Measurements from ENCODE around the gene WTAP.
"Not testable (repeated sequence)": the region's sequence is repeated elsewhere in the genome, so short reads cannot be mapped to it uniquely, and the experiment has no call there.

The WTAP gene

DNA sequence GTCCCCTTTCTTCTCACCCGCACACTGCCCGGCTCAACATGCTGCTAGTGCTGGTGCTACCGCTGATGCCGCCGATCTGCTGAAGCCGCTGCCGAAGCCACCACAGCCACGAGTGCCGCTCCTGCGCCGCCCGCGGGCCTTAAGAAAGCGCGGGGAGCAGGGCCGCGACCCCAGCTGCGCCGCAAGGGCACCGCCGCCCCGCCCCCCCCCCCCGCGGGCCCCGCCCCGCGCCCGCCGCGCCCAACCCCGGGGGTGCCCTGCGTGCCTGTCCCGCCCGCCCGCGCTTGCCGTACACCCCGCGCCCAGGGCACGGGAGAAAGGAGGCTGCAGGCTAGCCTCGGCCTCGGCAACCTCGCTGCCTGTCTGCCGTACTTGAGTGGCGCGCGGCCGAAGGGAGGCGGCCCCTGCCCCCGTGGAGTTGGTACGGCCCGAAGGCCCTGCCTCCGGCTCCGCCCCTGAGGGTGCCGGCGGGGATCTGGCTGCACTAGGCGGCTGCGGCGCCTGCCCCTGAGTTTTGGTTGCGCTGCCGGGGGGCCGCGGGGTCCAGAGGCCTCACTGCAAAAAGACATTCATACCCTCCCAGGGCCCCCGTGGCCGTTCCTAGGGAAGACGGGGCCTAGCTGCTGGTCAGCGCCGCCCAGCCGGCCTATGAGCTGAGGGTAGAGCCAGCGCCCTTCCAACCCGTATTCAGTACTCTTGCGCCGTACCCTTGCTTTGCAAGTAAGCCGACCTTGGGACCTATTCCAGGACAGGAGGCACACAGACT, 34.0 kb upstream of the WTAP start, which contains the start of gene SOD2:
TSS of gene SOD2 (minus strand) at position 114 of the 766 bp plus-strand sequence. CDS start at position 40, 74 bp downstream.
- in situ Hi-C loops (cut with MboI; ENCODE audit: low sequenced_read_pairs): no loop called here

DNA sequence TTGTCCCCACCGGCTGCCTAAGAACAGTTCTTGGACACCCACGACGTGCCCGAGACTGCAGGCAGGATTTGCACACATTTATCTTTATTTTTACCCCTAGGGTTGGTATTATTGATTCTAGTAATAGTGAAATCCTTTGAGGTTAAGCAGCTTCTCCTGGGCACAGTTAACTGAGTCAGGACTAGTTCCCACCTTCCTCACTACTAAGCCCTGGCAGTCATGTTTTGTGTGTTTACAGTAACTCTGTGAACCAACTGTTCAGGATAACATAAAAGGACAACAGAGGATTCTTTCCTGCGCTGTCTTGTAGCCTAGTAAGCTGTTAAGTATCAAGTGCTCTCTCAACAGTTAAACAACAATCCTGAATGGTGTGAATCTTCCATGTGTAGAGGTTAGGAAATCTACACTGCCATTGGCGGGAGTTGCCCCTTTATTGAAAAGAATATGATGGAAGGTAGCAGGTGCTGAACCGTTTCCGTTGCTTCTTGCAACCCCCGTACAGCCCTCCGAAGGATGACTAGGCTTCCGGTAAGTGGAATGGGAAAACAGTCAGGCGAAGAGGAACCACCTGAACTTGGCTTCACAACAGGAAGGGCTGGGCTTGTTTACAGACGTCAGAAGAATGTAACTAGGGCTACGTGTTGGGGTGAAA, 33.3 kb upstream of the WTAP start:
- in situ Hi-C loops (cut with MboI; ENCODE audit: low sequenced_read_pairs): no loop called here

DNA sequence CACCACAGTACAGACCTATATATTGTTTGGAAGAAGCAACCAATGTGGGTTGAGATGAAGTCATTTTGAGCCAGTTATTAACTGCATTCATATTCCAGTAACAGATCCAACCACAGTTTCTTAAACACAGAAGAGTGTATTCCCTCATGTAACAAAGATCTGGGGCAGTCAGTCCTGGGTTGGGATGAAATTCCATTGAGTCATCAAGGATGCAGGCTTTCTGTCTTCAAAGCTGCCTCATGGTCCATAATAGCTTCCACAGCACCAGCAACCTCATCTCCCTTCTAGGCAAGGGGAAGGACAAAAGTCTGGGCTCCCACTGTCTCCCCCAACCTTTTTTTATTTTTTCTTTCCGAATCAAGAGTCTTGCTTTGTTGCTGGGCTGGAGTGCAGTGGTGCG, 31.3 kb upstream of the WTAP start:
- in situ Hi-C loops (cut with MboI; ENCODE audit: low sequenced_read_pairs): no loop called here

- in situ Hi-C loops (cut with MboI; ENCODE audit: low sequenced_read_pairs): no loop called here
Observed at GRCh38 chr6:159700970-159701369, 26.3 kb upstream of the WTAP start.

DNA sequence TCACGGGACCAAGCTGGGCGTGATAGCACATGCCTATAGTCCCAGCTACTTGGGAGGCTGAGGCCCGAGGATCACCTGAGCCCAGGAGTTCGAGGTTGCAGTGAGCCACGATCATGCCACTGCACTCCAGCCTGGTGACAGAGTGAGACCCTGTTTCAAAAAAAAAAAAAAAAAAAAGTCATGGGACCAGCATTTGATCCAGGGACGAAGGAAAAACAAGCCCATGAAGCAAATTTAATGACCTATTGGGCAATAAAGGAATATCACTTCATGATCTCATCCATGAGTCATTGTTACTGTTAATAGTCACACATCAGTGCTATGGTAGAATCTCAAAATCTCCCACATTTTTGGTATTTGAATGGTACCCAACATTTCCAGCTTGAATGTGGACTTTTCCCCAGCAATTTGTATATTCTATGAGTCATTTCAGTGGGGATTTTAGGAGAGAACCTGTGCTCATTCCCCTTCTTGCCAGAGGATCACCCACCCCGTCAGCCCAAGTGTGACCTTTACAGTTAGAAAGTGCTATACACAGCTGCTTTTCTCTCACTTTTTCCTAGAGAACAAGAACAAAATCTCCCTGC, 25.8 kb upstream of the WTAP start:
- in situ Hi-C loops (cut with MboI; ENCODE audit: low sequenced_read_pairs): no loop called here

GRCh38 chr6:159710603-159711002, 16.7 kb upstream of the WTAP start:
- in situ Hi-C loops (cut with MboI; ENCODE audit: low sequenced_read_pairs): not testable (repeated sequence)

DNA sequence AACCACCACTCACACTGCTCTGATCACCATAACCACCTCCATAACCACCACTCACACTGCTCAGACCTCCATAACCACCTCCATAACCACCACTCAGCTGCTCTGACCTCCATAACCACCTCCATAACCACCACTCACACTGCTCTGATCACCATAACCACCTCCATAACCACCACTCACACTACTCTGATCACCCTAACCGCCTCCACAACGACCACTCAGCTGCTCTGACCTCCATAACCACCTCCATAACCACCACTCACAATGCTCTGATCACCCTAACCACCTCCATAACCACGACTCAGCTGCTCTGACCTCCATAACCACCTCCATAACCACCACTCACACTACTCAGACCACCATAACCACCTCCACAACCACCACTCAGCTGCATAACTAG, 14.9 kb upstream of the WTAP start:
- in situ Hi-C loops (cut with MboI; ENCODE audit: low sequenced_read_pairs): not testable (repeated sequence)

DNA sequence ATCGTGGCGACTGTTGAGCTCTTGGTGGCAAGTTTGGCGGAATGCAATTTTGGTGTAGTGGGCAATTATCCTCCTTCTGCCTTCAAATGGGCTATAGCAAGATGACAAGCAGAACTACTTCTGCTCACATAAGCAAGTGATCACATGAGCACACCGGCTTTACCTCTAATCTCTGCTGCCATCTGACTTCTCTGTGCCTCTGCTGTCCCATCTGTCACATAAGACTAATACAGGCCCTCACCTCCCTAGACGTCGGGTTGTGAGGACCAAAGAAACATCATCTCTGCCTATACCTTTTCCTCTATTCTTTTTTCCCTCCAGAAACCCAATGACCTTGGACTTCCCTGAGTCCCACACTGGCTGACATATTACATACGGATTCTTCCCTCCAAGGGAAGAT, 13.3 kb upstream of the WTAP start:
- in situ Hi-C loops (cut with MboI; ENCODE audit: low sequenced_read_pairs): no loop called here

DNA sequence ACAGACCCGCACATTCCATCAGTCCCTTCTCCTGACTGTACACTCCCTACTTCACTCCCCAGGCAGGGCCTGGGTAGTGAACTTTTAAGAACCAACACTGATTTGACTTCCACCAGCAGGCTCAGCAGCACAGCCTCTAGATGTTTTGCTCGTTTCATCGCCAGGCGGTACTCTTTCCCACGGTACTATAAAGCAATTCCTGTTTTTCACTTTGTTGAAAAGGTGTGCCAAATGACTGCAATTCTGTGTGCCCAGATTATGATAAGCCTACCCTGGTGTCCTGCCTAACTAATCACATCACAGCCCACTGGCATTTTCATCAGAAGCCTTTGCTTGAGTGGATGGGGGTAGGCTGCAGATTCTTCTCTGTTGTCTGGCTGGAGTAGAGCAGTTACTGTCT, 12.9 kb upstream of the WTAP start:
- in situ Hi-C loops (cut with MboI; ENCODE audit: low sequenced_read_pairs): no loop called here

GRCh38 chr6:159715166-159715565, 12.1 kb upstream of the WTAP start:
- in situ Hi-C loops (cut with MboI; ENCODE audit: low sequenced_read_pairs): no loop called here

- in situ Hi-C loops (cut with MboI; ENCODE audit: low sequenced_read_pairs): no loop called here
Observed at GRCh38 chr6:159715605-159716004, 11.7 kb upstream of the WTAP start.

GRCh38 chr6:159716247-159717096, 10.8 kb upstream of the WTAP start:
- in situ Hi-C loops (cut with MboI; ENCODE audit: low sequenced_read_pairs): no loop called here

DNA sequence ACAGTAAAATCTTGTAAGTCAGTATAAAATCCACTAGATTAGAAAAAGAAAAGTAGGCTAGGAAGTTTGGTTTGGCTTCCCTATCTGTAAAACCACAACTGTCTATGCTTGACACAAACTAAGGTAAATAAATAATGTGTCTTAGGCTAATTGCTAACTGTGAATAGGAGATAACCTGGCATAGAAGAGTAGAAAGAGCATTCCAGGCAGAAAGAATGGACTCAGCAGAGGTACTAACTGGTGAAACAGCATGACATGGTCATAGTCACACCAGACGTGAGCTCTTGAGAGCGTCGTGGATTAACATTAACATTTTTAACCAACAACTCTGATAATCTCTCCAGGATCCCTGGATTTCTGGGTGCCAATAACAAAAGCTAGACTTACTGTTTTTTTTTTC, 8.7 kb upstream of the WTAP start:
- in situ Hi-C loops (cut with MboI; ENCODE audit: low sequenced_read_pairs): no loop called here

DNA sequence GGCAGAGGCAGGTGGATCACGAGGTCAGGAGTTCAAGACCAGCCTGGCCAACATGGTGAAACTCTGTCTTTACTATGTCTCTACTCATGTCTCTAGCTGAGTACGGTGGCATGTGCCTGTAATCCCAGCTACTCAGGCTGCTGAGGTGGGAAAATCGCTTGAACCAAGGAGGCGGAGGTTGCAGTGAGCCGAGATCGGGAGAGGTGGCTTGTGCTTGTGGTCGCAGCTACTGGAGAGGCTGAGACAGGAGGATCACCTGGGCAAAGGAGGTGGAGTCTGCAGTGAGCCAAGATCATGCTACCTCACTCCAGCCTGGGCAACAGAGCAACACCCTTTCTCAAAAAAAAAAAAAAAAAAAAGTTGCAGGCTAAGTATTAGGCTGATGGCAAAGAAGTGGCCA, 8.0 kb upstream of the WTAP start:
- in situ Hi-C loops (cut with MboI; ENCODE audit: low sequenced_read_pairs): no loop called here

DNA sequence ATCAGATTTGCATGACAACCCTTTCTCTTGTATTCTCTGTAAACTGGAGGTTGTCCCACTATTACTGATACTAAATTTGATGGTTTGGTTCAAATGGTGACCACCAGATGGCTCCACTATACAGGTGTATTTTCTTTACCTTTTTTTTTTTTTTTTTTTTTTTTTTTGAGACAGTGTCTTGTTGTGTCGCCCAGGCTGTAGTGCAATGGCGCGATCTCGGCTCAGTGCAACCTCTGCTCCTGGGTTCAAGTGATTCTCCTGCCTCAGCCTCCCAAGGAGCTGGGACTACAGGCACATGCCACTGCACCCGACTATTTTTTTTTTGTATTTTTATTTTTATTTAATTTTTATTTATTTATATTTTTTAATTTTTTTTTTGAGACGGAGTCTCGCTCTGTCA, 6.6 kb upstream of the WTAP start:
- in situ Hi-C loops (cut with MboI; ENCODE audit: low sequenced_read_pairs): no loop called here

DNA sequence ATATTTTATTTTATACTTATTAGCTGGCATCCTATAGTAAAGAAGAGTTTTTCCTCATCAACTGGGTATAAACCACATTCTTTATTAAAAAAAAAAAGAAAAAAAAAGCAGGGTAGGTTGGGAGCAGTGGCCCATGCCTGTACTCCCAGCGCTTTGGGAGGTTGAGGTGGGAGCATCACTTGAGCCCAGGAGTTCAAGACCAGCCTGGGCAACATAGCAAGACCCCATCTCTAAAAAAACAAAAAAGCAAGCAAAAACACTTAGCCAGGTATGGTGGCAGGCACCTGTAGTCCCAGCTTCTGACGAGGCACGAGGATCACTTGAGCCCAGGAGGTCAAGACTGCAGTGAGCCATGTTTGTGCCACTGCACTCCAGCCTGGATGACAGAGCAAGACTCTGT, 5.3 kb upstream of the WTAP start:
- in situ Hi-C loops (cut with MboI; ENCODE audit: low sequenced_read_pairs): not testable (repeated sequence)

- in situ Hi-C loops (cut with MboI; ENCODE audit: low sequenced_read_pairs): no loop called here
Observed at GRCh38 chr6:159722655-159723054, 4.7 kb upstream of the WTAP start.

- in situ Hi-C loops (cut with MboI; ENCODE audit: low sequenced_read_pairs): no loop called here
Observed at GRCh38 chr6:159723259-159723658, 4.0 kb upstream of the WTAP start.

DNA sequence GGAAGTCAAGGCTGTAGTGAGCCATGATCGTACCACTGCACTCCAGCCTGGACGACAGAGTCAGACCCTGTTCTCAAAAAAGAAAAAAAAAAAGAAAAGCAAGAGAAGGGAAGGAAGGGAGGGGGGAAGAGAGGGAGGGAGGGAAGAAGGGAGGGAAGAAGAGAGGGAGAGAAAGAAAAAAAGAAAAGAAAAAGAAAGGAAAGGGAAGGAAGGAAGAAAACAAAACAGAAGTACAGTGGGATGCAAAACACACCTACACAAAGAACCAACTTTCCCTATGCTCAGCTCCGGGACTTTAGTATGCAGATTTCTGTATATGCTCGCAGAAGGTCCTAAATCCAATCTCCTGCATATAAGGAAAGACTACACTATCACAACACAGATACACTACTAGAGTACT, 2.5 kb upstream of the WTAP start:
- in situ Hi-C loops (cut with MboI; ENCODE audit: low sequenced_read_pairs): no loop called here

DNA sequence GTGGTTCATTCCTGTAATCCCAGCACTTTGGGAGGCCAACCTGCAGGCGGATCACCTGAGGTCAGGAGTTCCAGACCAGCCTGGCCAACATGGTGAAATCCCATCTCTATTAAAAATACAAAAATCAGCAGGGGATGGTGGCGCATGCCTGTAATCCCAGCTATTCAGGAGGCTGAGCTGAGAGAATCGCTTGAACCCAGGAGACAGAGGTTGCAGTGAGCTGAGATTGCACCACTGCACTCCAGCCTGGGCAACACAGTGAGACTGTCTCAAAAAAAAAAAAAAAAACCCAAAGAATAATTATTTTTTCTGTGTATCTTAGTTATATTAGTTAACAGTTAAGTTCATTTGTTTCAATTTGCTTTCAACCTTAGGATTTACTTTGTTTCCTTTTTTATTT, 2.1 kb upstream of the WTAP start:
- in situ Hi-C loops (cut with MboI; ENCODE audit: low sequenced_read_pairs): not testable (repeated sequence)

DNA sequence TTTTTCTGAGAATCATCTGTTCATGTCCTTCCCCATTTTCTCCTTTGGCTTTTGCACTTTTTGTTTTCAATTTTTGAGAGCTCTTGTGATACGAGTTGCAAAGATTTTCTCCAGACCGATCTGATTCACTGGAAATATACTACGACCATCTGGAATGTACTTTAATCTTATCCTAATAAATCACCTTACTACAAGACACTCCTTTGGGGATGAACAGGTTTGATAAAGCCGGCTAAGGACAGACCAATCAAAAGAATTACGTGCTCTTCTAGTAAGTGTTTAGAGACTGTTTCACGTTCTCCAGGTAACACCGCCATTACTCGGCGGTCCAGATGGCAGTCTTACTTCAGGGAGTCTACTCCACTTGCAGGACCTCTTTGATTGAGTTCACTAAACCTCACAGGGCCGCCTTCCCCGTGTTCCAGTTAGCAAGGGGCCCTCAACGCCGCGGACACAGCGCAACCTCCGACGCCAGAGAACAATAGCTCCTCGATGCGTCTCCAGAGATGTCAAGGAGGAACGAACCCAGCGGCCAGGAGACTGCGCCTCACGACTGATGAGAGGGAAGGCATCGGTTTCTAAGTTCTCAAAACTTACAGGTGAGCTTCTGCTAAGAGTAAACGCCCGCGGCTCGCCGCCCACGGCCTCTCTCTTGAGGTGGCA, 920 bp upstream of the WTAP start:
- in situ Hi-C loops (cut with MboI; ENCODE audit: low sequenced_read_pairs): no loop called here
